Measurements from ENCODE around the gene ARL6IP4.
"Not testable (repeated sequence)": the region's sequence is repeated elsewhere in the genome, so short reads cannot be mapped to it uniquely, and the experiment has no call there.

Gene ARL6IP4

DNA sequence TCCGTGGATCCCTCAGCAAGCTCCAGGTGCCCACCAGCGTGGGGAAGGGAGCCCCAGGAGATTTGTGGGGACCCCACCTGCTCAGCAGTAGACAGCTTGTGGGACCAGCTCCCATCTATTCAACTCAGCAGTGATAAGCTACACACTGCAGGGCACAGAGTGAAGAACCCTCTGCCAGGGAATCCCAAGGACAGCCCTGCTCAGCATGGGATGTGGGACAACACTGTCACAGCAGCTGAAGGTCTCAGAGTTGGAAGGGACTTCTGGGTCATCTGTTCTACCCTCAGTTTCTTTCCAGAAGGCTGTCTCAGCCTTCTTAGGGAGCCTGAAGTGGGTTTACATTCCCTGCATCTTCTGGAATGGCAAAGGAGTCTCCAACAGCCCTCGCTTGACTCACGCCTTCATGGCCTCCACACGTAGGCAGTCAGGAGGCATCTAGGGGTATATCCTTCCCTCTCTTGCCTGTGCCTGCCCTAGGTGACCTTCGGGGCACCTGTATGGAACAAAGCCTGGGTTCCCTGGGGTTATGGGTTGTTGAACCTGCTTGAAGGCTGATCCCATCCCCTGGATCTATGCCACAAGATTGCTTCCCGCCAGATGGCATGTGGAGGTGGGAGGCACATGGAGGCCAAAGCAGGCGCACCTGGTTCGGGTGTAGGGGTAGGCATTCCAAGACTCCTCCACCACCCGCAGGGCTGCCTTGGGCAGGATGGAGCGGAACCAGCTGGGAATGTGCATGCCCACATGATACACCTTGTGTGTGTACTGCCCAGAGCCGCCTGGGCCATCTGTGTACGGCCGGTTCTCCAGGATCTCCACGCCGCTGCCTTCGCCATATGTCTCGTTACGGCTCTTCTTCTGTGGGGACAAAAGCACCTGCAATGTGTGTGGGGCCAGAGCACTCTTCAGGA is 33.0 kb downstream of the ARL6IP4 start:
- no peak for DNase-seq

DNA sequence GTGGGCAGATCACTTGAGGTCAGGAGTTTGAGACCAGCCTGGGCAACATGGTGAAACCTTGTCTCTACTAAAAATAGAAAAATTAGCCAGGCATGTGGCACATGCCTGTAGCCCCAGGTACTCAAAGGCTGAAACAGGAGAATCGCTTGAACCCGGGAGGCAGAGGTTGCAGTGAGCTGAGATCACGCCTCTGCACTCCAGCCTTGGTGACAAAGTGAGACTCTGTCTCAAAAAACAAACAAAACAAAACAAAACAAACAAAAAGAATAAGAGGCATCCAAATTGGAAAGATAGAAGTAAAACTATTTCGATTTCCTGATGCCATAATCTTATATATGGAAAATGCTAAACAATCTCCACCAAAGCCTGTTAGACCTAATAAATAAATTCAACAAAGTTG is 34.0 kb downstream of the ARL6IP4 start:
- DNase-seq = not testable (repeated sequence)

- DNase-seq = no peak
Measured at GRCh38 chr12:123017753-123018152, 37.3 kb downstream of the ARL6IP4 start.

DNA sequence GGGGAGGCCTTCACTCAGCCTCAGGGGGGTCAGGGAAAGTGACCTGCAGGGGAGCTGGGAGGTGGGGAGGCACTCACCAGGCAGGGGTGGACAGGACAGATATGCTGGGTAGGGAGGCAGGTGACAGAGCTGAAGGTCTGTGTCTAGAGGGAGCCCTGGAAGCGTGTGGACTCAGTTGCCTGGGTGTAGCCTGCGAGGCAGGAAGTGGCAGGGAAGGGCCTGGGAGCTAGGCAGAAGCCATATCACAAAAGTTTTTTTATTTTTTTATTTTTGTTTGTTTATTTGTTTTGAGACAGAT is 39.3 kb downstream of the ARL6IP4 start:
- DNase-seq = no peak

DNA sequence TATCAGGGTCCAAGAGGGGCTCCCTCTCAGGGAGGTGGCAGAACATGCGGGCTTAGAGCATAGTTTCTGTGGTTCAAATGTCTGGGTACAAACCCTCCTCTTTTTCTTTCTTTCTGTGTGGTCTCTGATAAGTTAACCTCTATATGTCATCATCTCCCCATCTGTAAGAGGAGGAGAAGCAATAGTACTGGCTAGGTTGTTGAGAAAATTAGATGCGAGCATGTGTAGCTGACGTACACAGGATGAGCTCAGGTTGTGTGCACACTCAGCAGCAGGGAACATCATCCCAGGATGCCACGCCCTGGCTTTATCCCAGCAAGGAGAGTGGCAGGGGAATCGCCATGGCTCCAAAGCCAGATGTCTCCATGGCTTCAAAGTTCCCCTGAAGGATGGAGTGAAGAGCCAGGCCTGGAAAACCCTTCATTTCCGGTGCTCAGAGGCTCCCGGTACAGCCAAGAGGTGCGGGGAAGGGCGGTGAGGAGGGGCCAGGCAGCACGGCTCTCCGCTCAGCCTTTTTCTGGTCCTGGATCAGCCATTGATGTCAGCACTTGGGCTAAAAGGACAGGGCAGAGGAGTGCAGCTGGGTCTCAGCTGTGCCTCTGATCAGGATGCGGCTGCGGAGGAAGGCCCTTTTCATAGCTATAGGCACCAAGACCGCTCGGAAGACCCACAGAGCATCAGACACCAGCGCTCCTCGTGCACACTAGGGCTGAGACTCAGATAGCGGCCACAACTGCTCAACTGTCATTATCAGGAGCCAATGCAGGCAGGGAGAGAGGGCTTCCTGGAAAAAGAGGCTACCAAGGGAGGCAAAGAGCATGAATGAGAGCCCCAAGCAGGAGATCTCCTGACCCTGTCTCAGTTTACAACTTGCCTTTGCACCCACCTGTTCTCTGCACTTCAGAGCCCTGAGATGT is 41.5 kb downstream of the ARL6IP4 start:
- no peak for DNase-seq

GRCh38 chr12:123022846-123023245 is 42.4 kb downstream of the ARL6IP4 start:
- DNase-seq = no peak

DNA sequence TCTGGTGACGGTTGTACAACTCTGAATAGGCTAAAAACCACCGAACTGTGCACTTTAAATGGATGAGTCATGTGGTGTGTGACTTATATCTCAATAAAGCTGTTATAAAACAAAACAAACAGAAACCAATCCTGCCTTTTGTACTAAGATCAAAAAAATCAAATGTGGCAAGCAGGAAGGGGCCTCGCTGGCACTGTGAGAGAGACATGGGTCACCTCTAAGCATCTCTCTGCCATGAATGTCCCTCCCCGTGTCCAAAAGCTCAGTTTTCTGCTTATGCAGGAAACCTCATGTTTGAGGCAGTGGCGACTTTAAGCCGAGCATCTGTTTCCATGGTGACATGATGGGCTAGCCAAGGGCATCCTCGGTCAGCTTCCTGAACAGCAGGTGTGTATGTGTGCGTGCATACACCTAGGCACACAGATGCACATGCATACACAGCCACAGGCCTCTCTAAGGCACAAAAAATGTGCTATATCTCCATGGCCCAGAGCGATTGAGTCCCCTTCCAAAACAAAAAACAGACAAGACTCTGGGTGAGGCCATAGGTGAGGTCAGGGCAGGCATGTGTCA is 44.4 kb downstream of the ARL6IP4 start:
- no peak for DNase-seq

- no peak for DNase-seq
Measured at GRCh38 chr12:123026094-123026853, 45.8 kb downstream of the ARL6IP4 start.

GRCh38 chr12:123027726-123028445 is 47.4 kb downstream of the ARL6IP4 start:
- DNase-seq = no peak

- DNase-seq = no peak
Measured at GRCh38 chr12:123028475-123028874, 48.0 kb downstream of the ARL6IP4 start.

- DNase-seq = no peak
Measured at GRCh38 chr12:123029550-123029949, 49.1 kb downstream of the ARL6IP4 start.

- DNase-seq = no peak
Measured at GRCh38 chr12:123030686-123031085, 50.2 kb downstream of the ARL6IP4 start.

GRCh38 chr12:123031171-123031845 is 50.8 kb downstream of the ARL6IP4 start:
- DNase-seq = no peak

Data from MV-4-11 (cell line).